ENCODE data around the gene GRIA3. TPM values are rescaled to one million over a fixed set of nuclear protein-coding genes. Genes with fewer than 3 reads are reported as not detected.

GRIA3 gene
- total RNA-seq, 1 donor from 2014 or later: 18.6 TPM

DNA sequence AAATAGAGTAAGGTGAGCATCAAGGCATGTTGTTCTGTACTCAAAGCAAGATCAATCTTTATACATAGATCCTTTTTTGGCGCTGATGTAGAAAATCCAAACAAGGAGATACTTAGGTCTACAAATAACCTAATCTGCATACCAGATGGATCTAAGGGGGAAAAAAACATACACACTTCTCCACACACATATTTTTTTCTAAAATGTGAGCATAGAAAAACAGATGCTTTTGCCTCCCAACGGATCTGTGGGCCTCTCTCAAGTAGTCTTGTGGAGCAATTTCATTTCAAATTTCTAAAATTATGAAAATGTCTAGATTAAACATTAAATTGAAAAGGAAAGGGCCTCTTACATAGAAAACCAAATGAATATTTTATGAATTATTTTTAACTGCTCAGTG lies 166.1 kb downstream of the GRIA3 start:
- H3K27me3 ChIP-seq (ENCODE audit: insufficient read depth, low read length): no peaks in the 10 kb centered on the region
- no peak overlapping the region for H3K9ac ChIP-seq (ENCODE audit: low read length)
- no peak for TF ChIP-seq EZH2 (IDR thresholded peaks at IDR 0.05; ENCODE audit: insufficient read depth, low read length)
- TF ChIP-seq, protein P1, sequence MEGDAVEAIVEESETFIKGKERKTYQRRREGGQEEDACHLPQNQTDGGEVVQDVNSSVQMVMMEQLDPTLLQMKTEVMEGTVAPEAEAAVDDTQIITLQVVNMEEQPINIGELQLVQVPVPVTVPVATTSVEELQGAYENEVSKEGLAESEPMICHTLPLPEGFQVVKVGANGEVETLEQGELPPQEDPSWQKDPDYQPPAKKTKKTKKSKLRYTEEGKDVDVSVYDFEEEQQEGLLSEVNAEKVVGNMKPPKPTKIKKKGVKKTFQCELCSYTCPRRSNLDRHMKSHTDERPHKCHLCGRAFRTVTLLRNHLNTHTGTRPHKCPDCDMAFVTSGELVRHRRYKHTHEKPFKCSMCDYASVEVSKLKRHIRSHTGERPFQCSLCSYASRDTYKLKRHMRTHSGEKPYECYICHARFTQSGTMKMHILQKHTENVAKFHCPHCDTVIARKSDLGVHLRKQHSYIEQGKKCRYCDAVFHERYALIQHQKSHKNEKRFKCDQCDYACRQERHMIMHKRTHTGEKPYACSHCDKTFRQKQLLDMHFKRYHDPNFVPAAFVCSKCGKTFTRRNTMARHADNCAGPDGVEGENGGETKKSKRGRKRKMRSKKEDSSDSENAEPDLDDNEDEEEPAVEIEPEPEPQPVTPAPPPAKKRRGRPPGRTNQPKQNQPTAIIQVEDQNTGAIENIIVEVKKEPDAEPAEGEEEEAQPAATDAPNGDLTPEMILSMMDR (IDR thresholded peaks at IDR 0.05; ENCODE audit: insufficient read depth, low read depth, low read length): no peak
- H4K20me1 ChIP-seq (ENCODE audit: insufficient read depth, low read length): no peaks in the 10 kb centered on the region
- H3K4me2 ChIP-seq (ENCODE audit: low read length): no peak overlapping the region
- no peak overlapping the region for H3K4me3 ChIP-seq (ENCODE audit: insufficient read depth, low read depth, low read length)
- no peak overlapping the region for H3K27ac Mint-ChIP-seq (ENCODE audit: unreplicated experiment)
- FAIRE-seq (peak; percentile 55), DNase-seq (ENCODE audit: low read depth) (no peak)
- peaks cover 3% of the 10 kb centered on the region for H3K4me1 Mint-ChIP-seq (ENCODE audit: low read depth, unreplicated experiment)
- H3K4me1 ChIP-seq (ENCODE audit: insufficient read depth, low read length): no peaks in the 10 kb centered on the region
- no peak overlapping the region for H3K4me3 Mint-ChIP-seq (ENCODE audit: unreplicated experiment)
- H3K9me3 Mint-ChIP-seq (ENCODE audit: unreplicated experiment): no peaks in the 10 kb centered on the region
- no peaks in the 10 kb centered on the region for H3K9me3 ChIP-seq (ENCODE audit: insufficient read depth, low read depth, low read length)
- no peak overlapping the region for H2AFZ ChIP-seq (ENCODE audit: low read depth, low read length)
- H3K27ac ChIP-seq (ENCODE audit: low read depth, low read length): no peak overlapping the region
- H3K36me3 Mint-ChIP-seq (ENCODE audit: low read depth, unreplicated experiment): peaks cover 2% of the 10 kb centered on the region
- H3K27me3 Mint-ChIP-seq (ENCODE audit: low read depth, unreplicated experiment): no peaks in the 10 kb centered on the region
- no peaks in the 10 kb centered on the region for H3K36me3 ChIP-seq (ENCODE audit: insufficient read depth, low read length)
- H3K79me2 ChIP-seq (ENCODE audit: insufficient read depth, low read length): no peaks in the 10 kb centered on the region

DNA sequence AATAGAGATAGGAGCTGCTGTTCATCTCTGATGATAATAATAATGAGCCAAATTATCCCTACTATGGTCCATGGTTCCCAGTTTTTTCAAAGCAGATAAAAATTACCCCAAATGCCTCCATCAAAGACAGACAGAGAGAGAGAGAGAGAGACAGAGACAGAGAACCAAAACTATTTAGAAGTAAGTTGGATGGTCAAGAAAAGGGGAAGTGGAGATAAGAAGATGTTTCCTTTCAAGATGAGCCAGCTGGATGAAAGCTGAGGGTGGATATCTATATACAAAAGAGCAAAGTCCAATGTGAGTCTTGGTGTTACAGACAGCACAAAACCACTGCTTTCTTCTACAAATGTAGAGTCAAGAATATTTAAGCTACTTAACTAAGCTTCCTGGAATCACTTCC lies 173.9 kb downstream of the GRIA3 start:
- Histone ChIP-seq H3K79me2 (ENCODE audit: insufficient read depth, low read length) (no peaks in the 10 kb centered on the region), H3K4me1 (ENCODE audit: insufficient read depth, low read length) (no peaks in the 10 kb centered on the region), H3K27me3 (ENCODE audit: insufficient read depth, low read length) (no peaks in the 10 kb centered on the region), H3K9me3 (ENCODE audit: insufficient read depth, low read depth, low read length) (no peaks in the 10 kb centered on the region), H3K4me2 (ENCODE audit: low read length) (no peak overlapping the region), H2AFZ (ENCODE audit: low read depth, low read length) (no peak overlapping the region), H4K20me1 (ENCODE audit: insufficient read depth, low read length) (no peaks in the 10 kb centered on the region), H3K27ac (ENCODE audit: low read depth, low read length) (no peak overlapping the region), H3K4me3 (ENCODE audit: insufficient read depth, low read depth, low read length) (no peak overlapping the region), H3K36me3 (ENCODE audit: insufficient read depth, low read length) (no peaks in the 10 kb centered on the region), H3K9ac (ENCODE audit: low read length) (no peak overlapping the region)
- no peak overlapping the region for H3K4me3 Mint-ChIP-seq (ENCODE audit: unreplicated experiment)
- H3K4me1 Mint-ChIP-seq (ENCODE audit: low read depth, unreplicated experiment): peaks cover 7% of the 10 kb centered on the region
- no peak overlapping the region for H3K27ac Mint-ChIP-seq (ENCODE audit: unreplicated experiment)
- no peak for TF ChIP-seq EZH2 (IDR thresholded peaks at IDR 0.05; ENCODE audit: insufficient read depth, low read length)
- TF ChIP-seq, protein P1 (IDR thresholded peaks at IDR 0.05; ENCODE audit: insufficient read depth, low read depth, low read length): no peak
- H3K9me3 Mint-ChIP-seq (ENCODE audit: unreplicated experiment): no peaks in the 10 kb centered on the region
- peaks cover 2% of the 10 kb centered on the region for H3K36me3 Mint-ChIP-seq (ENCODE audit: low read depth, unreplicated experiment)
- DNase-seq (ENCODE audit: low read depth): no peak
- no peaks in the 10 kb centered on the region for H3K27me3 Mint-ChIP-seq (ENCODE audit: low read depth, unreplicated experiment)
- FAIRE-seq: peak; percentile 93

DNA sequence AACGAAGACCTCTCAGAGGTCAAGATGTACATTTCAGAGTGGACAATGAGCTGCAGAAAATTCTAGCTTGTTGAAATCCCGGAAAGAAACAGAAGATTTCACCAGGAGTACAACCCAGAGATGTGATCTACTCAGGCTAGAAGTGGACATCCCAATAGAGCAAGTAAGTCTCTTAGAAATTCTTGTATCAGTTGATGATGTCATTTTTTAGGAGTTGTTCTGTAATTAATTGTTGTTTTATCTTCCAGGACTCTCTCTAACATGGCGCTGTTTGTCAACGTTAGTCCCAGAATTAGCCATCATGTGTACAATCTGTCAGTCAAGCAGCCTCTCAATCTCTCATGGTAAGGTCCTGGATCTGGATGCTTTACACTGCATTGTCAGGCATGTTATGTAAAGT lies 174.4 kb downstream of the GRIA3 start:
- H3K36me3 Mint-ChIP-seq (ENCODE audit: low read depth, unreplicated experiment): peaks cover 2% of the 10 kb centered on the region
- no peak overlapping the region for H3K27ac Mint-ChIP-seq (ENCODE audit: unreplicated experiment)
- Histone ChIP-seq H2AFZ (ENCODE audit: low read depth, low read length) (no peak overlapping the region), H3K27me3 (ENCODE audit: insufficient read depth, low read length) (no peaks in the 10 kb centered on the region), H3K4me3 (ENCODE audit: insufficient read depth, low read depth, low read length) (no peak overlapping the region), H3K4me2 (ENCODE audit: low read length) (no peak overlapping the region), H3K27ac (ENCODE audit: low read depth, low read length) (no peak overlapping the region), H3K79me2 (ENCODE audit: insufficient read depth, low read length) (no peaks in the 10 kb centered on the region), H4K20me1 (ENCODE audit: insufficient read depth, low read length) (no peaks in the 10 kb centered on the region), H3K36me3 (ENCODE audit: insufficient read depth, low read length) (no peaks in the 10 kb centered on the region), H3K4me1 (ENCODE audit: insufficient read depth, low read length) (no peaks in the 10 kb centered on the region), H3K9ac (ENCODE audit: low read length) (no peak overlapping the region), H3K9me3 (ENCODE audit: insufficient read depth, low read depth, low read length) (no peaks in the 10 kb centered on the region)
- H3K9me3 Mint-ChIP-seq (ENCODE audit: unreplicated experiment): no peaks in the 10 kb centered on the region
- DNase-seq (ENCODE audit: low read depth) (no peak), FAIRE-seq (peak; percentile 69)
- H3K4me3 Mint-ChIP-seq (ENCODE audit: unreplicated experiment): no peak overlapping the region
- TF ChIP-seq, protein P1 (IDR thresholded peaks at IDR 0.05; ENCODE audit: insufficient read depth, low read depth, low read length): no peak
- no peak for TF ChIP-seq EZH2 (IDR thresholded peaks at IDR 0.05; ENCODE audit: insufficient read depth, low read length)
- H3K27me3 Mint-ChIP-seq (ENCODE audit: low read depth, unreplicated experiment): no peaks in the 10 kb centered on the region
- H3K4me1 Mint-ChIP-seq (ENCODE audit: low read depth, unreplicated experiment): peaks cover 7% of the 10 kb centered on the region
